Fibroblast of lung (primary cell): Measurements from ENCODE around the gene SNX30.

Experiments
- CTCF ChIP-seq, 2 donors: IDR thresholded peaks in 1 of 2; conservative IDR thresholded peaks in 1 of 2; 1 replicate in 1 of 2; 2 replicates in 1 of 2; pipeline ENCODE4 v1.5.1; 2011 to 2012; ENCODE audit warnings: low read length in 2 of 2, control low read depth in 1 of 2, inconsistent platforms in 1 of 2, low read depth in 1 of 2, mild to moderate bottlenecking in 1 of 2
- EZH2 ChIP-seq: IDR thresholded peaks from 2 replicates; pipeline ENCODE4 v1.5.1; 2012; ENCODE audit warnings: low read length, control low read depth, mild to moderate bottlenecking; ENCODE audit errors: missing control alignments

- no peak for TF ChIP-seq CTCF (conservative IDR thresholded peaks at IDR 0.05 in 1 of 2, IDR thresholded peaks at IDR 0.05 in 1 of 2; ENCODE audit: low read depth in 1 of 2, low read length in 2 of 2)
- TF ChIP-seq EZH2 = no peak
Measured at GRCh38 chr9:112900488-112900887, 149.9 kb downstream of the SNX30 start.
